NCI-H1436 treated with DMSO at 0.1 percent for 48 hours (cell line): Measurements from ENCODE around the gene COX6B2.

Source experiments
- DNase-seq: peaks from one replicate; lab custom pipeline; 2025; lab: John Stamatoyannopoulos, UW

COX6B2 gene

DNA sequence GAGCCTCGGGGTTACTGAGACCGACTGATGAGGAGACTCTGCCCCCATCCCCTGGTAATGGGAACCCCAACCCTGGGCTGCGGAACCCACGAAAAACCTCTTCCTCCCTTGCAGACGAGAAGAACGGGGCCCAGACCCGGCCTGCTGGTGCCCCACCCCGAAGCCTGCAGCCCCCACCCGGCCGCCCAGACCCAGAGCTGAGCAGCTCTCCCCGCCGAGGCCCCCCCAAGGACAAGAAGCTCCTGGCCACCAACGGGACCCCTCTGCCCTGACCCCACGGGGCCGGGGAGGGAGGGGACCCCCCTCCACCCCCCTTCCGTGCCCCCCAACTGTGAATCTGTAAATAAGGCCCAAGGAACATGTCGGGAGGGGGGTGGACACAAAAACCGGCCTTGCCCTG is 42.7 kb downstream of the COX6B2 start:
- no peak for DNase-seq

DNA sequence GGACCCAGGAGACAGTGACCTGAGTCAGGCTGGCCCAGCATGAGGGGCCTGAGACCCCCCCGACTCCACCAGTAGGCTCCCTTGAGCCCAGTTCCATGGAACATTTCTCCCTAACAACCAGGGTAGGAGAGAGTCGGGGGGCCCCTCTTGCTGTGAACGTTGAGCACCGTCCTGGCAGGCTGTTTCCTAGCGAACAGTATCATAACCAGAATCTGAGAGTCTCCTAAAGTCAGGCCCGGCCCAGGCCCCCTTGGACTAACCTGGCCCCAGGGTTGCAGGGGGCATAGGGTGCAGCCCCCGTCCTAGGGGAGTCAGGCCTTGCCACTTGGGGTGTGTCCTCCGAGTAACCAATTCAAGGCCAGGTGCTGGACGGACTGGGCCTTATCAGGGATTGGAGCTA is 43.1 kb downstream of the COX6B2 start:
- no peak for DNase-seq

DNA sequence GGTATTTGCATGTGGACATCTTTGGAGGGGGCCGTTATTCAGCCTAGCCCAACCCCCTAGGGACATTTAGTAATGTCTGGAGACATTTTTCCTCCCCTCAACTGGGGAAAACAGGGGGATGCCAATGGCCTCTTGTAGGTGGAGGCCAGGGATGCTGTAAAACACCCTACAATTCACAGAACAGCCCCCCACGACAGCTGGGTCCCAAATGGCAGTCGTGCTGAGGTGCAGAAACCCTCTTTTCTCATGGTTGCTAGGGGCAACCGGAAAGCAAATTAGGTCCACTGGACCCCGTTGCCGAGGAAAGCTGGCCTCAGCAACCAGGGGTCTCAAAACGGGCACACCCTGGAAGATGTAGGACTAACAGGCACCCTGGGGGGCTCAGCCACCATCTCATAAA is 44.0 kb downstream of the COX6B2 start:
- DNase-seq: no peak

DNA sequence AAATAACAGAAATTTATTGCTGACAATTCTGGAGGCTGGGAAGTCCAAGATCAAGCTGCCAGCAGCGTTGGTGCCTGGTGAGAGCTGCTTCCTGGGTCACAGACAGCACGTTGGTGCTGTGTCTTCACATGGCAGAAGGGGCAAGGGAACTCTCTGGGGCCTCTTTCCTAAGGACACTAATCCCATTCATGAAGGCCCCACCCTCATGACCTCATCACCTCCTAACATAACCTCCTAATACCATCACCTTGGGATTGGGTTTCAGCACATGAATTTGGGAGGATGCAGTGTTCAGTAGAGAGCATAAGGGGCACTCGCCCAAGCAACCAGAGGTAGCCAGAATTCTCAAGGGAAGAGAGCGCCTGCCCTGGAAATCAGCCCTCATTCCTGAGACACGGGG is 45.1 kb downstream of the COX6B2 start:
- DNase-seq: no peak

DNA sequence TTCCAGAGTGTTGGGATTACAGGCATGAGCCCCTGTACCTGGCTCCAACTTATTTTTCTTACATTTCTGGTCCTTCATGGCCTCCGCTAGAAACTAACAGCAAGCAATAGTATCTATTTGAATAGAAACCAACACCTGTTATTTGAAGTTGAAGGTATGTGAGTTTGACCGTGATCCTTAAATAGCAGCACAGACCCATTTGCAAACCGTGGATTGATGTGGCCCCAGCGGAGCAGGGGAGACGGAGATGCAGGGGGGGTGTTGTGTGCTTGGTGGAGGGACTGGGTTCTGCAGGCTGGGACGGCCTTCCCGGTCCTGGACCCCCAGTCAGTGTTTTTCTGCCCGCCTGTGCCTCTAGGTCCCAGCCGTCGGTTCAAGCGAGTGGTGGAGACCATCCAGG is 46.2 kb downstream of the COX6B2 start:
- no peak for DNase-seq

DNA sequence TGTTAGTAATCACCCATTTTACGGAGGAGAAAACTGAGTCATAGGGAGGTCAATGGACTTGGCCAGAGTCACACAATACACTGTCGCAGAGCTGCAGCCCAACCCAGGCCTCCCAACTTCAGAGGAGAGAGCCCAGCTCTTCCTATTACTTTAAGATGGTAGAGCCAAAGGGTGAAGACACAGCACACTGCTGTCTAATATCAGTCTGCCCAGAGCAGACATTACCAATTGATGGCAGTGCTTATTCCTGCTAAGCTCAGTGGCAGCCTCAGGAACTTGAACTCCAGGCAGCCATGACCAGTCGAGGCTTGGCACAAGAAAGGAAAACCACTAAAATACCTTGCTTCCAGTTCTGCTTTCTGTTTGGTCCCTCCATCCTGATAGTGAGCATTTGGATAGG is 47.8 kb downstream of the COX6B2 start:
- DNase-seq: no peak

DNA sequence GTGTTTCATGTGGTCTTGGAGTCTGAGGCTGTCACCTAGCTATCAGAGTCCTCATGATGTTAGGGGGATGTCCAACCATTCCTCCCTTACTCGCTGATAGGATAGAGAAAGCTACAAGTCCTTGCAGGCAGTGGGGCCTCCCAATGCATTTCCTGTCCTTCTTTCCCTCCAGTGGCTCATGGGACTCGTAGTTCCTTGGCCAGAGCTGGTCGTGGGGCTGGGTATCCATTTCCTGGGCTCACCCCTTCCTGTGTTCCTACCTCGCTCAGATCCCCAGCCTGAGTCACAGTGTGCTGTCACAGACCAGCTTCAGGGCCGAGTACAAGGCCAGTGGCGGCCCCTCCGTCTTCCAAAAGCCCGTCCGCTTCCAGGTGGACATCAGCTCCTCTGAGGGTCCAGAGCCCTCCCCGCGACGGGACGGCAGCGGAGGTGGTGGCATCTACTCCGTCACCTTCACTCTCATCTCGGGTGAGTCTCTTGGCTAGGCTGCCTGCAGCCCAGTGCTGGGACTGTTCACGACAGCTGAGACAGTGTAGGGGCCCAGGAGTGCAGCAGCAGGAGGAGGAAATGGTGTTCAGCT is 48.4 kb downstream of the COX6B2 start:
- no peak for DNase-seq

DNA sequence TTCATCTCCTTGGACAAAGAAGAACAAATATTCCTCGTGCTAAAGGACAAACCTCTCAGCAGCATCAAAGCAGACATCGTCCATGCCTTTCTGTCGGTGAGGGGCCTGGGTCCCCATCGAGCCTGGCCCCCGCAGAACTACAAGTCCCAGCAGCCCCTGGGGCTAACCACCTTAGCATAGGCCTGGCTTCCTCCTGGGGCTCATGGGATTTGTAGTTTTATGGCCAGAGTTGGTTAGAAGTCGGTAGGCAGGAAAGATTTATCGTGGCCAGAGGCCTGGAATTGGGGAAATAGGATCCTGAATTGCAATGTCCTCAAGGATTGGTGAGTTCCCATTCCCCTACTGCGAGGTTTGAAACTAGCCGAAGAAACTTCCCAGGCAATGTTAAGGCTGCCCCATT is 49.0 kb downstream of the COX6B2 start:
- no peak for DNase-seq

DNA sequence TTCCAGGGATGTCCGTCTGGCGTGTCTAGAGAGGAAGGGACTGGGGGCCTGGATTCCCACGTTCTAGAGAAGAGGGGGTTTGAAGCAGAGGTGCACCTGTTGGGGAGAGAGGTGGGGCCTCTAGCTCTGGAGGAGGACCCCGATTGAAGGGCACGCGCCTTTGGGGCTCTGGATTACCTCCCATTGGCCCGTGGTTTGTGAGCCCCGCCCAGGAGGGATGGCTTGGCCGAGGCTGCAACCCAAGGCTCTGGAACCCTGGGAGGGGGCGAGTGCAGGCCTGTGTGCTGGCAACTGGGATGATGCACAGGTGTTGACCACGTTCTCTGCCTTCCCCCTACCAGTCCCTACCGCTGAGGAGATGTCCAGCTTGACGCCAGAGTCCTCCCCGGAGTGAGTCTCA is 49.5 kb downstream of the COX6B2 start:
- DNase-seq: no peak

DNA sequence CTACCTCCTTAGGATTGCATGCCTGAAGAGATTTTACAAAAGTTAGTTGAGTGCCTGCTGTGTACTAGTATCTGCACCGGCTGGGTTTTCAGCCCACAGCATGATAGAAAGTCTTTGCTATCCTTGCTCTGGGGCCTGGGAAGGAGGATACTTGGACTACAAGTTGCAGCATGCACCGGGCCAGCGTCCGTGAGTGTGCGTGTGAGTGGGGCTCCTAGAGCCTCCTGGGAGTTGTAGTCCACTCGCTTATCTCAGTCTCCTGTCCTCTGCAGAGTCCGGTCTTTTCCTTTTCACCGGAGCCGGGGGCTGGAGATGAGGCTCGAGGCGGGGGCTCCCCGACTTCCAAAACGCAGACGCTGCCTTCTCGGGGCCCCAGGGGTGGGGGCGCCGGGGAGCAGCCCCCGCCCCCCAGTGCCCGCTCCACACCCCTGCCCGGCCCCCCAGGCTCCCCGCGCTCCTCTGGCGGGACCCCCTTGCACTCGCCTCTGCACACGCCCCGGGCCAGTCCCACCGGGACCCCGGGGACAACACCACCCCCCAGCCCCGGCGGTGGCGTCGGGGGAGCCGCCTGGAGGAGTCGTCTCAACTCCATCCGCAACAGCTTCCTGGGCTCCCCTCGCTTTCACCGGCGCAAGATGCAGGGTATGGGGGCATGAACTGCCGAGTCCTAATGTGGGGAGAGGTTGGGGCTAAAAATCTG is 50.1 kb downstream of the COX6B2 start:
- DNase-seq: no peak

DNA sequence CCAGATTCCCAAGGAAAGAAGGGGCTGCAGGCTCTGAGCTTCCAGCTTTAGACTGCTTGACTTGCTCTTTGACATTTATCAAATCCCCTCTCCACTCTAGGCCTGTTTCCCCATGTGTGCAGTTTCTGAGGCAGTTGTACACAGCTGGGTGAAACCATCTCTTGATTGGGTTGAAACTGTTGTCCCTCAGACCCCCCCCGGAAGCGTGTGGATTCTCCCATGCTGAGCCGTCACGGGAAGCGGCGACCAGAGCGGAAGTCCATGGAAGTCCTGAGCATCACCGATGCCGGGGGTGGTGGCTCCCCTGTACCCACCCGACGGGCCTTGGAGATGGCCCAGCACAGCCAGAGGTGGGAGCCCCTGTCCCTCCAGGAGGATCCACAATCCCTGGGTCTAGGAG is 51.0 kb downstream of the COX6B2 start:
- DNase-seq: no peak

DNA sequence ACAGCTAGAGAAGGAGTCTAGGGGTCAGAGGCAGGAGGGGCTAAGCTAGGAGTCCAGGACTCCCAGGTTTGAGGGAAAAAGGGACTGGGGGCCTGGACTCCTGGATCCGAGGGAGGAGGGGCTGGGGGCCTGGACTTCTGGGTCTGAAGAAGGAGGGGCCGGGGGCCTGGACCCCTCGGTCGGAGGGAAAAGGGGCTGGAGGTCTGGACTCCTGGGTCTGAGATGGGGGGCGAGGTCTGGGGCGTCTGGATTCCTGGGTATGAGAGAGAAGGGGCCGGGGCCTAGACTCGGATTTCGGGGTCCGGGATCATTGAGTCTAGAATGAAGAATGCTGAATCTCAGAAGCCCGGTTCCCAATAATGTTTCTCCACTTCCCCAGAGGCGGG is 52.2 kb downstream of the COX6B2 start:
- no peak for DNase-seq

DNA sequence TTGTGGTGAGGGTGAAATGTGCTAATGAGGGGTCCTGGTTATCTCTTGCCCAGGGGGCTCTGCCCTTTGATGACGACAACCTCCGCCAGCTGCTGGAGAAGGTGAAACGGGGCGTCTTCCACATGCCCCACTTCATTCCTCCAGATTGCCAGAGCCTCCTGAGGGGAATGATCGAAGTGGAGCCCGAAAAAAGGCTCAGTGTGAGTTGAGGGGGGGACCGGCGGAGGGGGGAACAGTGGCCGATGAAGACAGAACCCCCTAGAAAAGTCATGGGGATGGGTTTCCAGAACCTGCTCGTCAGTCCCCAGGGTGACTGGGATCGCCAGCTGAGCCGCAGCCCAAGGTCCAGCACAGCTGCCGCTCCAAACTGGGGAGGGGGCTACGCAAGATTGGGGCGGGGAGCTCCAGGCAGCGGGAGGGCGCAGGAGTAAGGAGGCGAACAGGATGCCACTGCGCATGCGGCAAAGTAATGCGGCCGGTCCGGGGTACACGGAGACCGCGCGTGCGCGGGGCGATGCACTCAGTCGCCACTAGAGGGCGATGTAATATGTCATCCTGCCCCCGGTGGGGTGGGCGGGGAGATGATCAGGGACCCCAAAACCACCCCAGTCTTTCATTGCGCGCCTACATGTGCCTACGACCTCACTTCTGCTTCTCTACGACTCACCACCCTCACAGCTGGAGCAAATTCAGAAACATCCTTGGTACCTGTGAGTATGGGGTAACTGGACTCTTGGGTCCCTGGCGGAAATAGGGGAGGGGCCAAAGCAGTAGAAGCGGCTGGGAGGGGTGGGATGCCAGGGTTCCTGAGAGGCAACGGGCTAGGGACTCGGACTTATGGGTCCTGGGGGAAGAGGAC is 52.8 kb downstream of the COX6B2 start:
- DNase-seq: peak; percentile 40

DNA sequence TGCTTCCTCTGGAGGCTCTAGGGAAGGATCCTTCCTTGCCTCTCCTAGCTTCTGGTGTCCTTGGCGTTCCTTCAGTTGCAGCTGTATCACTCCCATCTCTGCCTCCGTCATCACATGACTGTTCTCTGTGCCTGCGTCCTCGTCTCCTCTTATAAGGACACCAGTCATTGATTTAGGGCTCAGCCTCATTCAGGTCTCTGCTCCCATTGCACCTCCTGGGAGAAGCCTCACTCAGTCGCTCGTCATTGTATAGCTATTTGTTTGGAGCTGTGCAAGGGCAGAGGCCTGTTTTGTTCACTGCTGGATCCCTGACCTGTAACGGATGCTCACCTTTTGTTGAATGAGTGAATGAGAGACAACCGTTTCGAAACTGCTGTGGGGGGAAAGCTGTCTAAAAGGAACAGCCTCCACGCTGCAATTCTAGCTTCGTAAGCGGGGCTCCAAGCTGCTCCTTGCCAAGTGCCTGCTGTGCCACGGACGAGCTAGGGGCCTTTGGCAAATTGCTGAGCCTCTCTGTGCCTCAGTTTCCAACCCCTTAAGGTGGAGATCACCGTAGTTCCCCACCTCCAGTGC is 53.5 kb downstream of the COX6B2 start:
- DNase-seq: no peak

DNA sequence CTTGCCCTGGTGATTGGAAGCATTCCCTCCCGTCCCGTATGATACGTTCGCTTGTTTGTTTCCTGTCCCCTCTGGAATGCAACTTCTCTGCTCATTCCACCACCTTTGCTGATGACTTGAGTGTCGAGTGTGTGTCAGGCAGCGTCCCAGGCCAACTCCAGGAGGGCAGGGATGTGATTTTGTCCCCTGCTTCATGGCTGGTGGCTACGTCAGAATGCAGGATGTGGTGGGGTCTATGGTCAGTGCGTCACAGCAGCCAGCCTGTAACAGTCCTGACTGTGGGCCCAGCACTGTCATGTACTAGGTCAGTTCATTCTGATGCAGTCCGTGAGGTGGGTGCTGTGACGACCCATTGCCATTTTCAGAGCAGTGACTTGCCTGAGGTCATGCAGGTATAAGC is 54.5 kb downstream of the COX6B2 start:
- no peak for DNase-seq
